NCI-H1694 (cell line): ENCODE results near the gene ADCK1.
"Not testable (repeated sequence)": the region's sequence is repeated elsewhere in the genome, so short reads cannot be mapped to it uniquely, and the experiment has no call there.

Experiments
- DNase-seq: peaks from one replicate; lab custom pipeline; 2025; lab: John Stamatoyannopoulos, UW

The ADCK1 gene, protein sequence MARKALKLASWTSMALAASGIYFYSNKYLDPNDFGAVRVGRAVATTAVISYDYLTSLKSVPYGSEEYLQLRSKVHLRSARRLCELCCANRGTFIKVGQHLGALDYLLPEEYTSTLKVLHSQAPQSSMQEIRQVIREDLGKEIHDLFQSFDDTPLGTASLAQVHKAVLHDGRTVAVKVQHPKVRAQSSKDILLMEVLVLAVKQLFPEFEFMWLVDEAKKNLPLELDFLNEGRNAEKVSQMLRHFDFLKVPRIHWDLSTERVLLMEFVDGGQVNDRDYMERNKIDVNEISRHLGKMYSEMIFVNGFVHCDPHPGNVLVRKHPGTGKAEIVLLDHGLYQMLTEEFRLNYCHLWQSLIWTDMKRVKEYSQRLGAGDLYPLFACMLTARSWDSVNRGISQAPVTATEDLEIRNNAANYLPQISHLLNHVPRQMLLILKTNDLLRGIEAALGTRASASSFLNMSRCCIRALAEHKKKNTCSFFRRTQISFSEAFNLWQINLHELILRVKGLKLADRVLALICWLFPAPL

GRCh38 chr14:77799863-77800730 is at the start of gene ADCK1:
Gene ADCK1, plus strand, starts transcription at chr14:77800109. Its CDS starts 18,870 bp downstream, at chr14:77818979.
- DNase-seq, result peak; percentile 94

GRCh38 chr14:77752266-77752665 is 47.6 kb upstream of the ADCK1 start:
- no peak for DNase-seq

DNA sequence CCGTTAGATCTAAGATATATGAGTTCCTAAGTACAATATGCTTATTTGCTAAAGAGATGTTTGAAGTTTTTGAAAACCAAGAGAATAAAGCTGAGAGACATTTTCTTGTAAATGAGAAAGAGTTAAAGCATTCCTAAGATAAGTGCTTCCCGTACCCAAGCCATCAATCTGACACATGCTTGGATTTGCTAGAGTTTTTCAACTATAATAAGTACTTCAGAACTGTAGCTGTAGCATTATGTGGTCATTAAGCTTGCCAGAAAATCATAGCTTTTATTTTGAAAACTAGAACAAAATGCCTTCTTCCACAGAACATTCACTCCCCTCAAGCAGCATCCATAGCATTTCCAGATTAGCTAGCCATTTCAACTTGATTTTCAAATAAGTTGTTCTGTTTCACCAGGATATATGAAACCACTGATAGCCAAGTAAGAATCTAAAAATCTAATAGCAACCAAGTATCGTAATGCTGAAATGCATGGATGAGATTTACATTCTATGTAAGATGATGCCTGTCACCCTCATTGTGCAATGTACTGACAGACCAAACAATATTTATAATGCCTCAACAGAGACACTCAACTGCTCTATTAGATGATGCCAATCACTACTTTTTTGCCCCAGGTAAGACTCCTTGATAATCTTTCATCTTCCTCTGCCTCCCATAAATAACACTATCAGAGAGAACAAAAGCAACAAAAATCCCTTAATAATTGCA is 47.0 kb upstream of the ADCK1 start:
- no peak for DNase-seq

GRCh38 chr14:77760381-77761204 is 39.3 kb upstream of the ADCK1 start, which contains the start of gene SNW1:
Gene SNW1, minus strand, starts transcription at chr14:77761156. Its CDS starts 29 bp downstream, at chr14:77761127.
- DNase-seq, result peak; percentile 99

GRCh38 chr14:77761205-77761931 is 38.5 kb upstream of the ADCK1 start:
- peak; percentile 29 for DNase-seq

GRCh38 chr14:77763316-77763715 is 36.6 kb upstream of the ADCK1 start:
- DNase-seq, result no peak

- no peak for DNase-seq
Observed at GRCh38 chr14:77763978-77764377, 35.9 kb upstream of the ADCK1 start.

DNA sequence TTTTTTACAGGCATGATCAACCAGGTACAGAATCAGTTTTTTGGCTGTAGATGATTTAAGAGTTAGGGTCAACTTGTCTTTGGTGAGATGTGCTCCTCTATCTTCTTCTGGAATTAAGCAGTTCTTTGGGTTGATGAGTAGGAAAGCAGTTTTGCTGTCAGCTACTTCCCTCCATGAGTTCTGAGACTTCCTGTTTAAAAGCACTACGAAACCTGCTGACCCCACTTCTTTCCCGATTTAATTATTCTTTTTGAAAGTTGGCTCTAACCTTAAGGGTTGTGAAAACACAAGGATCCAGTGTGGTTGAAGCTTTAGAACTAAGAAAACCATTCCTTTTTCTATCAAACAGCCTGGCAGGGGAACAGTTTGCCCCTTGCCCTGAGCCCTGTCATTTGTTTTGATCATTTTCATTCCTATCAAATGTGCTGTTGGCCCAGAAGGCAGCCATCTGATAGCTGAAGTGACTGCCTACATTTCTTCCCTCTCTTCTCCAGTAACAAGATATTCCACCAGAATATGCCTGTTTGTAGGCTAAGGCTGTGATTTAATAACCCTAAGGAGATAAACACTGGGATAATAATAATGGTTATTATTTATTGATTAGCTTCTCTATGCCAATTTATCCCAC is 31.4 kb upstream of the ADCK1 start:
- not testable (repeated sequence) for DNase-seq

GRCh38 chr14:77773966-77774365 is 25.9 kb upstream of the ADCK1 start:
- not testable (repeated sequence) for DNase-seq

- DNase-seq, result no peak
Observed at GRCh38 chr14:77782202-77782601, 17.7 kb upstream of the ADCK1 start.

DNA sequence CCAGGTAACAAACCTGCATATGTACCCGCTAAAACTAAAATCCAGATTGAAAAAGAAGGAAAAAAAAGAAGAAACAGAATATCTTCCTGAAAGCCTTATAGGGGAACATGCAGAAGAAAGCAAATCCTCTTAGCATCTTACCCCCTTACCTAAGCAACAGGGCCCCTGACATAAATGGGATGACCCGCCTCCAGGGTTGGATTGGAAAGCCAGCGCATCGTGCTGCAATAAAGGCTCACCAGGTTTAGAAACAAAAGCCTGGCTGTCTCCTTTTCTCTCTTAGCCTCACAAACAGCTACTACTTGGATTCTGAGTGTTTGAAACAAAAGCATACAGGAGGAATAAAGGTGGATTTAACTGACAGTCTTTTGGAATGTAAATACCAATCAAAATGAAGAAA is 13.8 kb upstream of the ADCK1 start:
- DNase-seq, result no peak

GRCh38 chr14:77790566-77791224 is 9.2 kb upstream of the ADCK1 start:
- DNase-seq, result peak; percentile 96

DNA sequence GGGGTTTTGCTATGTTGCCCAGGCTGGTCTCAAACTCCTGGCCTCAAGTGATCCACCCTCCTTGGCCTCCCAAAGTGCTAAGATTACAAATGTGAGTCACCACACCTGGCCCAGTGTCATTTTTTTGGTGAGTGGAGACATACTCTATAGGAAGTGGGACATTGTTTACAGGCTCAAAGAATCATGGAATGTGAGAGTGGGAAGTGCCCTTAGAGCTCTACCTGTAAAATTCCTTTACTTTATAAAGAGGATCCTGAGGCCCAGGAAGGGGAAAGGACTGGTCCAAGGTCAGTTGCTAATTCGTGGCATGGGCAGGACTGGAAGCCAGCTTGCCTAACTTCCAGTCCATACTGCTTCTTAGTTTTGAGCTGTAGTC is 8.7 kb upstream of the ADCK1 start:
- DNase-seq, result no peak

GRCh38 chr14:77793255-77793654 is 6.7 kb upstream of the ADCK1 start:
- DNase-seq, result not testable (repeated sequence)

DNA sequence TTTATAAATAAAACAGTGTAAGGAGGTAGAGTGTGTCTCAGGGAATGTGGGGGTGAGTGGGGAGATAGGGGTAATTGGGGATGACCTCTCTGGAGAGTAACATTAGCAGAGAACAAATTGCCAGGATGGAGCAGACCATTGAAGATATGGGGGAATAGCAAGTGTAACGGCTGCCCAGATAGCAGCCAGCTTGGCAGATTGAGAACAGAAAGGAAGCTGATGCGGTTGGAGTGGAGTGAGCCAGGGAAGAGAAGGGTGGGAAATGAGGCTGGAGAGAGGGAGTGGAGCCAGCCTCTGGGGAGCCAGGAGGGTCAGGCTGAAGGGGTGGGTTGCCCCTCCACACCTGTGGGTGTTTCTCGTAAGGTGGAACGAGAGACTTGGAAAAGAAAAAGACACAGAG is 5.6 kb upstream of the ADCK1 start:
- DNase-seq, result no peak

GRCh38 chr14:77799456-77799855 is 453 bp upstream of the ADCK1 start:
- DNase-seq, result not testable (repeated sequence)

GRCh38 chr14:77800814-77801213 is 905 bp downstream of the ADCK1 start:
- no peak for DNase-seq

GRCh38 chr14:77804592-77804991 is 4.7 kb downstream of the ADCK1 start:
- peak; percentile 63 for DNase-seq

- DNase-seq, result no peak
Observed at GRCh38 chr14:77805706-77806105, 5.8 kb downstream of the ADCK1 start.
